ENCODE measurements around the gene ITIH3. TPM values are rescaled to one million over a fixed set of nuclear protein-coding genes. Genes with fewer than 3 reads are reported as not detected.
A peak's percentile ranks its signal among the peaks of the same experiment; 100 is the strongest.

Gene ITIH3
- total RNA-seq, 2 donors from 2014 or later: not detected

- Histone ChIP-seq H3K36me3 (ENCODE audit: control insufficient read depth, insufficient read depth, low read length) (peaks cover 23% of the 10 kb centered on the region), H3K27ac (ENCODE audit: low read depth, low read length) (peak within 1 kb of the TSS; percentile 79), H3K4me3 (ENCODE audit: low read length) (peak within 1 kb of the TSS; percentile 91), H3K9me3 (ENCODE audit: control insufficient read depth, low read length) (no peaks in the 10 kb centered on the region), H3K27me3 (ENCODE audit: control insufficient read depth, insufficient read depth, low read length, poor library complexity, severe bottlenecking) (no peaks in the 10 kb centered on the region), H3K4me1 (ENCODE audit: control insufficient read depth, insufficient read depth, low read length) (no peaks in the 10 kb centered on the region), H3K9ac (ENCODE audit: extremely low read depth, low read length, poor library complexity, severe bottlenecking) (peak within 1 kb of the TSS; percentile 83)
- peak within 1 kb of the TSS; percentile 99 for H3K27ac Mint-ChIP-seq
- H3K4me3 Mint-ChIP-seq: peak within 1 kb of the TSS; percentile 84
- H3K36me3 Mint-ChIP-seq (ENCODE audit: low read depth): peaks cover 19% of the 10 kb centered on the region
- peak; percentile 97 for DNase-seq
- H3K4me1 Mint-ChIP-seq: peaks cover 13% of the 10 kb centered on the region
- WGBS, 2 experiments (ENCODE audit: insufficient coverage in 1 of 2, insufficient read length in 1 of 2): 1 to 2% methylated on average over 52 to 67 of the region's 67 CpGs
- peaks cover 9% of the 10 kb centered on the region for H3K27me3 Mint-ChIP-seq (ENCODE audit: insufficient read depth)
- no peaks in the 10 kb centered on the region for H3K9me3 Mint-ChIP-seq
- TF ChIP-seq, protein P1, sequence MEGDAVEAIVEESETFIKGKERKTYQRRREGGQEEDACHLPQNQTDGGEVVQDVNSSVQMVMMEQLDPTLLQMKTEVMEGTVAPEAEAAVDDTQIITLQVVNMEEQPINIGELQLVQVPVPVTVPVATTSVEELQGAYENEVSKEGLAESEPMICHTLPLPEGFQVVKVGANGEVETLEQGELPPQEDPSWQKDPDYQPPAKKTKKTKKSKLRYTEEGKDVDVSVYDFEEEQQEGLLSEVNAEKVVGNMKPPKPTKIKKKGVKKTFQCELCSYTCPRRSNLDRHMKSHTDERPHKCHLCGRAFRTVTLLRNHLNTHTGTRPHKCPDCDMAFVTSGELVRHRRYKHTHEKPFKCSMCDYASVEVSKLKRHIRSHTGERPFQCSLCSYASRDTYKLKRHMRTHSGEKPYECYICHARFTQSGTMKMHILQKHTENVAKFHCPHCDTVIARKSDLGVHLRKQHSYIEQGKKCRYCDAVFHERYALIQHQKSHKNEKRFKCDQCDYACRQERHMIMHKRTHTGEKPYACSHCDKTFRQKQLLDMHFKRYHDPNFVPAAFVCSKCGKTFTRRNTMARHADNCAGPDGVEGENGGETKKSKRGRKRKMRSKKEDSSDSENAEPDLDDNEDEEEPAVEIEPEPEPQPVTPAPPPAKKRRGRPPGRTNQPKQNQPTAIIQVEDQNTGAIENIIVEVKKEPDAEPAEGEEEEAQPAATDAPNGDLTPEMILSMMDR (conservative IDR thresholded peaks at IDR 0.05): peak; percentile 40
Measured at GRCh38 chr3:52770496-52771333, 23.9 kb upstream of the ITIH3 start, which contains the start of gene NEK4. NEK4 (minus strand) TSS chr3:52770940; CDS start chr3:52770746, 194 bp downstream.

- no peak for DNase-seq
Measured at GRCh38 chr3:52771334-52771681, 23.3 kb upstream of the ITIH3 start.

DNA sequence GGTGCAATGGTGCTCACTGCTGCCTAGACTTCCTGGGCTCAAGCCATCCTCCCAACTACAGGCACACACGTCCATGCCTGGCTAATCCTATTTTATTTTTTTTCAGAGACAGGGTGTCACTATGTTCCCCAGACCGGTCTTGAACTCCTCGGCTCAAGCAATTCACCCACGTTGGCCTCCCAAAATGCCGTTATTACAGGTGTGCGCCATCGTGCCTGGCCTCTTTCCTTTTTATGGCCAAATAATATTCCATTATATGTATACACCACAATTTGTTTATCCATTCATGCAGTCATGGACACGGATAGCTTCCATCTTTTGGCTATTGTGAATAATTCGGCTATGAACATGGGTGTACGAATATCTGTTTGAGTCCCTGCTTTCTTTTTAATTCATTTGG, 22.9 kb upstream of the ITIH3 start:
- Histone ChIP-seq H3K36me3 (ENCODE audit: control insufficient read depth, insufficient read depth, low read length) (peaks cover 16% of the 10 kb centered on the region), H3K27me3 (ENCODE audit: control insufficient read depth, insufficient read depth, low read length, poor library complexity, severe bottlenecking) (no peaks in the 10 kb centered on the region), H3K9ac (ENCODE audit: extremely low read depth, low read length, poor library complexity, severe bottlenecking) (no peak overlapping the region), H3K9me3 (ENCODE audit: control insufficient read depth, low read length) (no peaks in the 10 kb centered on the region), H3K27ac (ENCODE audit: low read depth, low read length) (no peak overlapping the region), H3K4me1 (ENCODE audit: control insufficient read depth, insufficient read depth, low read length) (no peaks in the 10 kb centered on the region), H3K4me3 (ENCODE audit: low read length) (peak overlapping the region; percentile 91)
- H3K4me1 Mint-ChIP-seq: peaks cover 13% of the 10 kb centered on the region
- H3K4me3 Mint-ChIP-seq: peak overlapping the region; percentile 84
- H3K27me3 Mint-ChIP-seq (ENCODE audit: insufficient read depth): peaks cover 11% of the 10 kb centered on the region
- no peak for DNase-seq
- H3K9me3 Mint-ChIP-seq: no peaks in the 10 kb centered on the region
- H3K36me3 Mint-ChIP-seq (ENCODE audit: low read depth): peaks cover 13% of the 10 kb centered on the region
- WGBS, 2 experiments (ENCODE audit: insufficient coverage in 1 of 2, insufficient read length in 1 of 2): 92 to 95% methylated on average over 10 of the region's 10 CpGs
- H3K27ac Mint-ChIP-seq: peak overlapping the region; percentile 99
- TF ChIP-seq, protein P1 (conservative IDR thresholded peaks at IDR 0.05): no peak

More at GRCh38 chr3:52771334-52771681, 23.3 kb upstream of the ITIH3 start:
- Mint-ChIP-seq H3K36me3 (ENCODE audit: low read depth) (peaks cover 13% of the 10 kb centered on the region), H3K4me3 (peak overlapping the region; percentile 84), H3K9me3 (no peaks in the 10 kb centered on the region), H3K27ac (peak overlapping the region; percentile 99), H3K4me1 (peaks cover 13% of the 10 kb centered on the region), H3K27me3 (ENCODE audit: insufficient read depth) (peaks cover 11% of the 10 kb centered on the region)
- TF ChIP-seq, protein P1 (conservative IDR thresholded peaks at IDR 0.05): no peak
- no peaks in the 10 kb centered on the region for H3K9me3 ChIP-seq (ENCODE audit: control insufficient read depth, low read length)
- peak overlapping the region; percentile 91 for H3K4me3 ChIP-seq (ENCODE audit: low read length)
- H3K9ac ChIP-seq (ENCODE audit: extremely low read depth, low read length, poor library complexity, severe bottlenecking): peak overlapping the region; percentile 83
- H3K36me3 ChIP-seq (ENCODE audit: control insufficient read depth, insufficient read depth, low read length): peaks cover 17% of the 10 kb centered on the region
- WGBS, 2 experiments (ENCODE audit: insufficient coverage in 1 of 2, insufficient read length in 1 of 2): 60 to 64% methylated on average over 4 to 5 of the region's 5 CpGs
- H3K27ac ChIP-seq (ENCODE audit: low read depth, low read length): peak overlapping the region; percentile 75
- no peaks in the 10 kb centered on the region for H3K4me1 ChIP-seq (ENCODE audit: control insufficient read depth, insufficient read depth, low read length)
- H3K27me3 ChIP-seq (ENCODE audit: control insufficient read depth, insufficient read depth, low read length, poor library complexity, severe bottlenecking): no peaks in the 10 kb centered on the region

Measured in endodermal cell (in vitro differentiated cells).